Peyer's patch (tissue), 4 donors: ENCODE results near the gene AOX1.

Experiments
- POLR2A ChIP-seq, 2 donors: fragments of 450-650 bp; IDR thresholded peaks; one replicate each; pipeline ENCODE4 v1.5.1; 2017; ENCODE audit warnings: antibody characterized with exemption in 2 of 2, mild to moderate bottlenecking in 2 of 2, moderate library complexity in 2 of 2
- TF ChIP-seq, protein P1 (sequence below), 6 experiments: fragments of 450-650 bp in 4 of 6; fragments of 200-600 bp in 2 of 6; sonication (generic) in 1 of 6; IDR thresholded peaks; one replicate each; pipeline ENCODE4 v1.5.1; 2017 to 2019; ENCODE audit warnings: antibody characterized with exemption in 6 of 6, mild to moderate bottlenecking in 3 of 6, moderate library complexity in 1 of 6

DNA sequence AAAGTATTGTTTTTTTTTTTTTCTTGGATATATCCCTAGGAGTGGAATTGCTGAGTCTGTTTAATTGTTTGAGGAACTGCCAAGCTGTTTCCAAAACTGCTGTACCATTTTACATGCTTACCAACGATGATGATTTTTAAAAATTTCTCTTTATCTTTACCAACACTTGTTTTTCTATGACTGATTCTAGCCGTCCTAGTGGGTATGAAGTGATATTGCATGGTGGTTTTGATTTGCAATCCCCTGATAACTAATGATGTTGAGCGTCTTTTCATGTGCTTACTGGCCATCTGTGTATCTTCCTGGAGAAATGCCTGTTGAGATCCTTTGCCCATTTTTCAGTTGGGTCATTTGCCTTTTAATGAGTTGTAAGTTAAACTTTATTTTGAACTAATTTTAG lies 8.8 kb upstream of the AOX1 start:
- TF ChIP-seq, protein P1, sequence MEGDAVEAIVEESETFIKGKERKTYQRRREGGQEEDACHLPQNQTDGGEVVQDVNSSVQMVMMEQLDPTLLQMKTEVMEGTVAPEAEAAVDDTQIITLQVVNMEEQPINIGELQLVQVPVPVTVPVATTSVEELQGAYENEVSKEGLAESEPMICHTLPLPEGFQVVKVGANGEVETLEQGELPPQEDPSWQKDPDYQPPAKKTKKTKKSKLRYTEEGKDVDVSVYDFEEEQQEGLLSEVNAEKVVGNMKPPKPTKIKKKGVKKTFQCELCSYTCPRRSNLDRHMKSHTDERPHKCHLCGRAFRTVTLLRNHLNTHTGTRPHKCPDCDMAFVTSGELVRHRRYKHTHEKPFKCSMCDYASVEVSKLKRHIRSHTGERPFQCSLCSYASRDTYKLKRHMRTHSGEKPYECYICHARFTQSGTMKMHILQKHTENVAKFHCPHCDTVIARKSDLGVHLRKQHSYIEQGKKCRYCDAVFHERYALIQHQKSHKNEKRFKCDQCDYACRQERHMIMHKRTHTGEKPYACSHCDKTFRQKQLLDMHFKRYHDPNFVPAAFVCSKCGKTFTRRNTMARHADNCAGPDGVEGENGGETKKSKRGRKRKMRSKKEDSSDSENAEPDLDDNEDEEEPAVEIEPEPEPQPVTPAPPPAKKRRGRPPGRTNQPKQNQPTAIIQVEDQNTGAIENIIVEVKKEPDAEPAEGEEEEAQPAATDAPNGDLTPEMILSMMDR (IDR thresholded peaks at IDR 0.05): no peak
- TF ChIP-seq POLR2A (IDR thresholded peaks at IDR 0.05): no peak
